IPS DF 4.7 (cell line): ENCODE results near the gene METTL6.
"Not testable (repeated sequence)": the region's sequence is repeated elsewhere in the genome, so short reads cannot be mapped to it uniquely, and the experiment has no call there.

Experiments used
- DNase-seq: peaks from one replicate; pipeline ENCODE4 v3.0.0-alpha.2; 2013; ENCODE audit warnings: low spot score; ENCODE audit errors: extremely low read depth

METTL6 gene

GRCh38 chr3:15451216-15452113 is 24.1 kb upstream of the METTL6 start:
- no peak for DNase-seq

GRCh38 chr3:15450438-15451215 is 23.3 kb upstream of the METTL6 start:
- DNase-seq: no peak

- DNase-seq: no peak
These were observed 22.3 kb upstream of the METTL6 start for GRCh38 chr3:15449489-15450224.

- no peak for DNase-seq
These were observed 16.6 kb upstream of the METTL6 start for GRCh38 chr3:15443826-15444524.

GRCh38 chr3:15440891-15441290 is 13.5 kb upstream of the METTL6 start:
- no peak for DNase-seq

GRCh38 chr3:15439476-15439875 is 12.1 kb upstream of the METTL6 start:
- no peak for DNase-seq

GRCh38 chr3:15438983-15439382 is 11.6 kb upstream of the METTL6 start:
- no peak for DNase-seq

- DNase-seq: no peak
These were observed 8.9 kb upstream of the METTL6 start for GRCh38 chr3:15436246-15436645.

- no peak for DNase-seq
These were observed 7.4 kb upstream of the METTL6 start for GRCh38 chr3:15434756-15435155.

GRCh38 chr3:15433531-15433930 is 6.2 kb upstream of the METTL6 start:
- DNase-seq: no peak

- no peak for DNase-seq
These were observed 4.0 kb upstream of the METTL6 start for GRCh38 chr3:15431256-15431837.

GRCh38 chr3:15430624-15431023 is 3.3 kb upstream of the METTL6 start:
- no peak for DNase-seq

- DNase-seq: no peak
These were observed 1.7 kb upstream of the METTL6 start for GRCh38 chr3:15429080-15429479.

- no peak for DNase-seq
These were observed 1.2 kb upstream of the METTL6 start for GRCh38 chr3:15428539-15428938.

- no peak for DNase-seq
These were observed 637 bp upstream of the METTL6 start for GRCh38 chr3:15427981-15428380.

- no peak for DNase-seq
These were observed 695 bp downstream of the METTL6 start for GRCh38 chr3:15426579-15427118.

- DNase-seq: no peak
These were observed 6.5 kb downstream of the METTL6 start for GRCh38 chr3:15420871-15421270.

GRCh38 chr3:15410966-15411365 is 16.4 kb downstream of the METTL6 start:
- DNase-seq: not testable (repeated sequence)

GRCh38 chr3:15409774-15410173 is 17.6 kb downstream of the METTL6 start:
- DNase-seq: no peak

GRCh38 chr3:15409239-15409638 is 18.1 kb downstream of the METTL6 start:
- no peak for DNase-seq
